HG03060 (cell line): Measurements from ENCODE around the gene VPS13D.

Experiments used
- ATAC-seq: cut with Tn5 transposase; IDR thresholded peaks from one replicate; pipeline ENCODE4 v1.9.1; 2021; ENCODE audit warnings: low read depth, moderate number of reproducible peaks; ENCODE audit not compliant: unreplicated experiment

The VPS13D gene

DNA sequence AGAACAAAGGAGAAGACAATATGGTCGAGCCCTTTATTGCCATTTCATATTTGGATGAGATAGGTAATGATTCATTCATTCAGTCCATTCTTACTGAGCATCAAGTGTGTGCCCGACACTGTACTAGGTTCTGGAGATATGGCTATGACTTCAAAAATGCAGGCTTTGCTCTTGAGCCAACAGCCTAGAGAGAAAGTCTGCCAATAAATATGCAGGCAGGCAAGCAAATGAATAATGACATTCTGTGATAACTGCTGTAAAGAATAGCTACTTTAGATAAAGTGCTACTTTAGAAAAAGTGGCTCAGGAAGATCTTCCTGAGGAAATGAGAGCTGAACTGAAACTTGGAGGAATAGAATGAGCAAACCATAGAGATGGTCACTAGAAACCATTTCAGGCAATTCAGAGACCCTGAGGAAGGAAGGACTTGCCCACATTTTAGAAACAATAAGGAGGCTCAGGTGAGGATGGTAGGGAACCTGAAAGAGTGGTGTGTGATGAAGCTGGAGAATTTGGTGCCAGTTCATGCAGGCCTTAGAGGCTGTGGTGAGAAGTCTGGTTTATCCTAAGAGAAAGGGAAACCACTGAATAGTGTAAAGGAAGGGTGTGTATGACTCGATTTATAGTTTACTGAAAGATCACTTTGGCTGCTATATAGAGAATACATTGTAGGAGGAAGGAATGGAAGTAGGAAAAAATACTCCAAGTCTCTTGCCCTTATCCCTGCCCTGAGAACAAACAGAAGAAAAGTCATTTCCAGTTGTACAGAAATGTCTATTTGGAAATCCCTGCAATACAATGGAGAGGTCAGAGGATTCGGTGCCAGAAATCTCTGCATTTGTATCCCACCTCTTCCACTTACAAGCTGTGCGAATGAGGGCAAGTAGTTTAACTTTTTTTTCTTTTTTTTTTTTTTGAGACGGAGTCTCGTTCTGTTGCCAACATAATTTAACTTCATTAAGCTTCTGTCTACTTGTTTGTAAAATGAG is 167.9 kb downstream of the VPS13D start:
- no peak for ATAC-seq

DNA sequence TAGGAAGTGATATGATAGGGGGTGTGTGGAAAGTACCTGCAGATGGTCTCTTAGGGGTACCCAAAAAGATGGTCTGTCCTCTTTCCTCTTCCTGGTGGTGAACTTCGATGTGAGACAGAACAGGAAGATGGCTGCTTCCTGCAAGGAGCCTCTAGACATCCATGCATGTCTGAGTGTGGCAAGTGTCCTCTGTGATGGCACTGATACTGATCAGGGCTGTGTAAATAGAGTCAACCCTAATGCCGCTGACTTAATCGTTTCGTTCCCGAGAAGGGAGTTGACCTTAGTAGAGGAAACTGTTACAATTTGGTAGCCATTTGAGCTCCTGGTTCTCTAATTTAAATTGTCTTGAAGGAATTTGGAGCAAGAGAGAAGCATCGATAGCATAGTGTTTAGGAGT is 168.6 kb downstream of the VPS13D start:
- no peak for ATAC-seq

- ATAC-seq, result no peak
Observed at GRCh38 chr1:12400027-12400693, 170.3 kb downstream of the VPS13D start.

DNA sequence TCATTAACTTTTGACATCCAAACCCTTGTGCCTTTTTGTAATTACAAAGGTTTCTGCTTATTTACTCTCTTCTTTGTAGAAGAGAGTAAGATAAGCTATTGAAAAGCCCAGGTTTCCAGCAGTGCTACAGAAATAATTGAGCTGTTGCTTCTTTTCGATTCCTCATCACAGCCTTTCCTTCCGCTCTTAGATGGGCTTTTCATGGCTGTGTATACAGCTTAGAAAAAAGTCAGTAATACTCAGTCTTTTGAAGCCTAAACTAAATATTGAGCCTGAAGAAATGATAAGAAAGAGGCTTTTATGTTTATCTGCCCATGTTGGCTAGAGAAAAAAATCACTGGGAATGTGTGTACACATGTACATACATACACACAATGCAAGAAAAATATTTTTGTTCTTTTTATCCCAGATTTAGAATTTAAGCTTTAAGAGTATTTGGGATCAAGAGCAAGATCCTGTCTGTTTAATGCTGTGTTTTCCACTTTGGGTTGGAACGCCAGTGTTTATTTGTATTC is 172.4 kb downstream of the VPS13D start:
- ATAC-seq, result no peak

- no peak for ATAC-seq
Observed at GRCh38 chr1:12402842-12403241, 173.0 kb downstream of the VPS13D start.

DNA sequence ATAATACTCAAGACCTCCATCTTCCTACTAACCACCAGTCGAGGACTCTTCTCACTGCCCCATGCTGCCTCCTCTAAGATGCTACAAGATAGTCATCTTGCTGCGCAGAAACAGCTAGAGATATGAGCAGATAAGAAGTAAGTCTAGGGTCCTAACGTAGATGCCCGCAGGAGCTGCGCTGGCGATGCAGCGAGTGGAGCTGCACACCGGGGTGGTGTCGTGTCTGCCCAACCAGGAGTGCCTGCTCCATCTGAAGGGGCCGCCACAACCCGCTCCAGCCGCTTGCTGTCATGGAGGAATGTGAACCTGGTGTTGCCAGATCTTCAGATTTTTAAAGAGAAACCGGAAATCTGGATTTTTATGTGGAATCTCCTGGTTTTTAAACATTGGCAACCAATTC is 175.1 kb downstream of the VPS13D start:
- no peak for ATAC-seq

DNA sequence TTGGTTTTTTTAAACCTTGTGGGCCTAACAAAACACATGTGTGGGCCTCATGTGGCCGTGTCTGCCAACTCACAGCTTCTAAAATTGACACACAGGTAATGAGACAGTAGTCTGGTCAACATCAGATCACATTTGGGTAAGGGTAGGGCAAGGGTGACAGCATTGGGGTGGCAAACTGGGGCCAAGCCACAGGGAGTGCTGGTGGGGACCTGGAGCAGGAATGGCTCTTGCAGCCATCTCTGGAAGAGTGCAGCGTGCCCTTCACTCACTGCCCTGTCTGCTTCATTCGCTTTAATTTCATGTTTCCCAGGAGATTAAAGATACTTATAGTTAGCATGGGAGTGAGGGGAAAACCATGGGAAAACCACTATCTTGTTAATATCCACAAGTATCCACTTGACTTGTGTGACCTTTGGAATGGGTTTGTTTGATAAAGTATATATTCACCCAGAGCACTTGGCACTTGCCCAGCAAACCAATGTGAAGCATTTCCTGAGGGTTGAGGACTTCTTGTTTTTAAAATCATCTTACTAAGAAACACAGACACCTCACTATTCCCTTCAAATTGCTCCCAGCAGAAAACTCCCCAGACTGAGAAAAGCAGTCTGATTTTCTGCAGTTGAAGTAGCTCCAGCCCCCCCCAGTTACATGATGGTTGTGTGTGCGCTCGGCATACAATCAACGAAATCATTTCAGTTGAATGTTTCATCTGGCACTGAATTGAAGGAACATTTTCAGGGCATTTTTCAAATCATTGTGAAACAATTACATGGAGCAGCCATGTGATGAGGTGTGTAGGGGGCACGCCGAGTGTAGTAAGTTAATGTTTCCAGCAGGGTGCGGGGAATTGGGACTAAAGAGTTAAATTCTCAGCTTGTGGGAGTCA is 175.7 kb downstream of the VPS13D start:
- no peak for ATAC-seq

DNA sequence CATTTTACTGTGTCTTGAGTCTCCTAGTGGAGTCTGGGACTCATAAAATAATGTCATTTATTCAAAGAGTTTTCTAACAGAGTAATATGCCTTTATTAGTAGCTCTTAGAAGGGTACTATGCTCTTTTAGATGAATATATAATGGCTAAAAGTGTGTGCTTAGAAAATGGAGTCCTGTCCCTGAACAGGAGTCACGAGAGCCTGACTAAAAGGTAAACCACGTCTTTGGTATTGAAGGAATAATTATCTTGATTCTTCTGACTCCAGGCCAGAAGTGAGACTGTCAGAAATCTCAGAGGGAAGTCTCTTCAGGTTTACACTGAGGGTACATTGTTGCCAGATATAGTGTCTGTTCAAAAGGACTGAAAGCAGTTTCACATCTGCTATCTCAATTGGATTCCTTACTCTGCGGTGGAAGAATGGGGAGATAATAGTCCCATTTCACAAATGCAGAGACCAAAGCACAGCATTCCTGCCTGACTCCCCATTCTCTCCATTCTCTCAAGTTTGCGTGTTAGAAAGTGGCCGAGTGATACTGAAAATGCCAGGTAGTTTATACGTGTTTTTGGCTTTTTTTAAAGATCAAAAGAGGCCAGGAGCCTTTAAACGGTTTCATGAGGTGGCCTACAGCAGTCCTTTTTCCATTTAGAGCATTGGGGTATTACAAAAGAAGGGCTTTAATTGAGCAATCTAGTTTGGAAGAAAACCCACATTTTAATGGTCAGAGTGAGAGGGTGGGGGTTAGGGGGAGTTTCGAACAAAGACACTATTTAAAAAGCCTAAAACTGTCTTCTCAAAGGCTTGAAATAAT is 176.6 kb downstream of the VPS13D start:
- ATAC-seq, result no peak

- ATAC-seq, result no peak
Observed at GRCh38 chr1:12407050-12407961, 177.5 kb downstream of the VPS13D start.

DNA sequence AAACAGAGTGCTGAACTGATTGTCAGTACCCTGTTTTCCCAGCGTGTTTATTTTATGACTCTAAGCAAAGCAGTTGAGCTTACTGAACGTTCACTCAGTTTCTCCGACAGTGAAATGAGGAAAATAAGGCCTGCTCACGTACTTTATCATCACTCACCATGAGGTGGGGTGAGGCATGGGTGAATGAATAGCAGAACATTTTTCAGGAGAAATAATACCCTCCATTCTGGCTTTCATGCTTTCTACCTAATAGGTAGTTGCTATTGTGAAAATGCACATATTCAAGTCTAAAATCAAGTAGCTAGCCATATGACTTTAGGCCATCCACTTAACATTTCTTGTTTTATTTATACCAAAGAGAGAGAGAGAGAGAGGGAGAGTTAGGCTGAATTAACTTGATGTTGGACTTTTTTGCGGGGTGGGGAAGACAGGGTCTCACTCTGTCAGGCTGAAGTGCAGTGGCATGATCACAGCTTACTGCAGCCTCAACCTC is 178.2 kb downstream of the VPS13D start:
- ATAC-seq, result no peak

- ATAC-seq, result no peak
Observed at GRCh38 chr1:12408662-12409061, 178.8 kb downstream of the VPS13D start.

- no peak for ATAC-seq
Observed at GRCh38 chr1:12409681-12410080, 179.9 kb downstream of the VPS13D start.

GRCh38 chr1:12410351-12410750 is 180.5 kb downstream of the VPS13D start:
- ATAC-seq, result no peak

DNA sequence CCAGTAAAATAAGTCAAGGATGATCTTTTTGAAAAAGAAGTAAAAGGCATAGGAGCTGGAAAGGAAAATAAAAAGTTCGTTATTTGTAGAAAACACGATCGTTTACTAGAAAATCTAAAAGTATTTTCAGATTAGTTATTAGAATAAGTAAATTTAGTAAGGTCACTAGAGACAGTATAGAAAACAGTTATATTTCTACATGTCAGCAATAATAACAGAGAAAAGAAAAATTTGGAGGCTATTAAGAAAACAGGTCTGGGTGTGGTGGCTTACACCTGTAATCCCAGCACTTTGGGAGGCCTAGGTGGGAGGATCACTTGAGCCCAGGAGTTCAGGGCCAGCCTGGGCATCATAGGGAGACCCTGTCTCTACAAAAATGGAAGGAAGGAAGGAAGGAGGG is 181.3 kb downstream of the VPS13D start:
- no peak for ATAC-seq

GRCh38 chr1:12411747-12412146 is 181.9 kb downstream of the VPS13D start:
- ATAC-seq, result no peak

- no peak for ATAC-seq
Observed at GRCh38 chr1:12412439-12412838, 182.6 kb downstream of the VPS13D start.

- ATAC-seq, result no peak
Observed at GRCh38 chr1:12413664-12414410, 184.0 kb downstream of the VPS13D start.
